Fibroblast of lung (primary cell): ENCODE results near the gene TWF2.

Experiments
- EZH2 ChIP-seq: IDR thresholded peaks from 2 replicates; pipeline ENCODE4 v1.5.1; 2012; ENCODE audit warnings: low read length, control low read depth, mild to moderate bottlenecking; ENCODE audit errors: missing control alignments
- TF ChIP-seq, protein P1 (sequence below), 2 donors: IDR thresholded peaks in 1 of 2; conservative IDR thresholded peaks in 1 of 2; 1 replicate in 1 of 2; 2 replicates in 1 of 2; pipeline ENCODE4 v1.5.1; 2011 to 2012; ENCODE audit warnings: low read length in 2 of 2, control low read depth in 1 of 2, inconsistent platforms in 1 of 2, low read depth in 1 of 2, mild to moderate bottlenecking in 1 of 2

DNA sequence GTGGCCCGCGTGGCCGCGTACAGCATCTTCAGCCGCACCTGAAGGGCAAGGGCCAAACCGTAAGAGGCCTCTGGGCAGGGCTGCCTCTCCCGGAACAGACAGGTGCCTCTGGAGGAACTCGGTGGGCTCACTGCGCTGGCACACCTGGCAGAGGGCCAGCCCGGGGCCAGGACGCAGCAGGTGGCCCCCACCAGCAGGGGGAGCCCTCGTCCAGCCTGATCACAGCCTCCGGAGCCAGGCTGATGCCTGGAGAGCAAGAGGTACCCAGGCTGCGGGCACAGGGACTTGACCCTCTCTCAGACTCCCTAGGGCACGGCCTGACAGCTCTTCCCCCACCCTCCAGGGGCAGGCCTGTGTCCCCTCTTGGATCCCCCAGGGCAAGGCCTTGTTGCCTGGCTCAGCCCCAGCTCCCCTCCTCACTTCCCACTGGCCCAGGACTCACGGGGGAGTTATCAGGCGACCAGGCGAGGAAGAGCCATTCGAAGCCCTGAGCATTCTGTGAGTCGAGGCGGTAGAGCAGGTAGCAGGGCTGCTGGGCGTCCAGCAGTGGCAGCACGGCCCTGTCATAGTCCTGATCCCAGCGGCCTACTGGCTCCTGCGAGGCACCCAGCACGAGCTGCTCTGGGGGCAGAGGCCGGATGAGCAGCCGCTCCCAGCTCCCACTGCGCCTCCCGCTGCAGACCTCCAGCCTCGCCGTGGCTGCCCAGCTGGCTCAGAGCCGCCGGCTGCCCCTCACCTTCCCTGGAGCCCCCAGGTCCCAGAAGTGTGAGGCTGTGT, 7.3 kb downstream of the TWF2 start:
- TF ChIP-seq EZH2: no peak
- TF ChIP-seq, protein P1, sequence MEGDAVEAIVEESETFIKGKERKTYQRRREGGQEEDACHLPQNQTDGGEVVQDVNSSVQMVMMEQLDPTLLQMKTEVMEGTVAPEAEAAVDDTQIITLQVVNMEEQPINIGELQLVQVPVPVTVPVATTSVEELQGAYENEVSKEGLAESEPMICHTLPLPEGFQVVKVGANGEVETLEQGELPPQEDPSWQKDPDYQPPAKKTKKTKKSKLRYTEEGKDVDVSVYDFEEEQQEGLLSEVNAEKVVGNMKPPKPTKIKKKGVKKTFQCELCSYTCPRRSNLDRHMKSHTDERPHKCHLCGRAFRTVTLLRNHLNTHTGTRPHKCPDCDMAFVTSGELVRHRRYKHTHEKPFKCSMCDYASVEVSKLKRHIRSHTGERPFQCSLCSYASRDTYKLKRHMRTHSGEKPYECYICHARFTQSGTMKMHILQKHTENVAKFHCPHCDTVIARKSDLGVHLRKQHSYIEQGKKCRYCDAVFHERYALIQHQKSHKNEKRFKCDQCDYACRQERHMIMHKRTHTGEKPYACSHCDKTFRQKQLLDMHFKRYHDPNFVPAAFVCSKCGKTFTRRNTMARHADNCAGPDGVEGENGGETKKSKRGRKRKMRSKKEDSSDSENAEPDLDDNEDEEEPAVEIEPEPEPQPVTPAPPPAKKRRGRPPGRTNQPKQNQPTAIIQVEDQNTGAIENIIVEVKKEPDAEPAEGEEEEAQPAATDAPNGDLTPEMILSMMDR (conservative IDR thresholded peaks at IDR 0.05 in 1 of 2, IDR thresholded peaks at IDR 0.05 in 1 of 2; ENCODE audit: low read depth in 1 of 2, low read length in 2 of 2): peak; percentile 70 to 76
